Gastrocnemius medialis (tissue), 4 donors: ENCODE measurements around the gene GCH1.

ENCODE experiments used
- POLR2A ChIP-seq, 2 donors: fragments of 450-650 bp; IDR thresholded peaks; one replicate each; pipeline ENCODE4 v1.6.1; 2017; ENCODE audit warnings: antibody characterized with exemption in 2 of 2, mild to moderate bottlenecking in 2 of 2, moderate library complexity in 2 of 2
- TF ChIP-seq, protein P1 (sequence below), 5 experiments: fragments of 450-650 bp in 3 of 5; fragments of 200-600 bp in 2 of 5; sonication (generic) in 2 of 5; IDR thresholded peaks in 4 of 5; conservative IDR thresholded peaks in 1 of 5; 1 replicate in 4 of 5; 2 replicates in 1 of 5; pipeline ENCODE4 v1.5.1; 2016 to 2019; ENCODE audit warnings: antibody characterized with exemption in 5 of 5, mild to moderate bottlenecking in 3 of 5, moderate library complexity in 3 of 5

DNA sequence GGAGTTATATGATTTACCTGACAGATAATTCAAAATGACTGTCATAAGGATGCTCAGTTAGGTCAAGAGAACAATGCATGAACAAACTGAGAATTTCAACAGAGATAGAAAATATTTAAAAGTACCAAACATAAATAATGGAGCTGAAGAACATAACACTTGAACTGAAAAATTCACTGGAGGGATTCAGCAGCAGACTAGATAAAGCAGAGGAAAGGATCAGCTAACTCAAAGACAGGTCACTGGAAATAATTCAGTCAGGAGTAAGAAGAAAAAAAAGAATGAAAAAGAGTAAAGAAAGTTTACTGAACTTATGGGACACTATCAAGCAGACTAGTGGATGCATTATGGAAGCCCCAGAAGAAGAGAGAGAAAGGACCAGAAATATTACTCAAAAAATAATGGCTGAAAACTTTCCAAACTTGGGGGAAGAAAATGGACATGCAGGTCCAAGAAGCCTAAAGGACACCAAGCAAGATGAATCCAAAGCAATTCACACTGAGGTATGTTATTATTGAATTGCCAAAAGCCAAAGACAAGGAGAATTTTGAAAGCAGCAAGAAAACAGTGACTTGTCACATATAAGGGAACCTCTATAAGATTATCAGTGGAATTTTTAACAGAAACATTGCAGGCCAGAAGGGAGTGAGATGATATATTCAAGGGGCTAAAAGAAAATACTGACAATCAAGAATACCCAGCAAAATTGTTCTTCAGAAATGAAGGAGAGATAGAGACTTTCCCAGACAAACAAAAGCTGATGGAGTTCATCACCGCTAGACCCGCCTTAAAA is 78.7 kb downstream of the GCH1 start:
- TF ChIP-seq, protein P1, sequence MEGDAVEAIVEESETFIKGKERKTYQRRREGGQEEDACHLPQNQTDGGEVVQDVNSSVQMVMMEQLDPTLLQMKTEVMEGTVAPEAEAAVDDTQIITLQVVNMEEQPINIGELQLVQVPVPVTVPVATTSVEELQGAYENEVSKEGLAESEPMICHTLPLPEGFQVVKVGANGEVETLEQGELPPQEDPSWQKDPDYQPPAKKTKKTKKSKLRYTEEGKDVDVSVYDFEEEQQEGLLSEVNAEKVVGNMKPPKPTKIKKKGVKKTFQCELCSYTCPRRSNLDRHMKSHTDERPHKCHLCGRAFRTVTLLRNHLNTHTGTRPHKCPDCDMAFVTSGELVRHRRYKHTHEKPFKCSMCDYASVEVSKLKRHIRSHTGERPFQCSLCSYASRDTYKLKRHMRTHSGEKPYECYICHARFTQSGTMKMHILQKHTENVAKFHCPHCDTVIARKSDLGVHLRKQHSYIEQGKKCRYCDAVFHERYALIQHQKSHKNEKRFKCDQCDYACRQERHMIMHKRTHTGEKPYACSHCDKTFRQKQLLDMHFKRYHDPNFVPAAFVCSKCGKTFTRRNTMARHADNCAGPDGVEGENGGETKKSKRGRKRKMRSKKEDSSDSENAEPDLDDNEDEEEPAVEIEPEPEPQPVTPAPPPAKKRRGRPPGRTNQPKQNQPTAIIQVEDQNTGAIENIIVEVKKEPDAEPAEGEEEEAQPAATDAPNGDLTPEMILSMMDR (IDR thresholded peaks at IDR 0.05 in 4 of 5, conservative IDR thresholded peaks at IDR 0.05 in 1 of 5), result no peak
- no peak for TF ChIP-seq POLR2A (IDR thresholded peaks at IDR 0.05)
